Transverse colon (tissue), 4 donors: Measurements from ENCODE around the gene POLDIP3. TPM values are rescaled to one million over a fixed set of nuclear protein-coding genes. Genes with fewer than 3 reads are reported as not detected.
"Not testable (repeated sequence)": the region's sequence is repeated elsewhere in the genome, so short reads cannot be mapped to it uniquely, and the experiment has no call there.

Source experiments
- DNase-seq: peaks from one replicate; pipeline ENCODE4 v3.0.0-alpha.2; 2019
- H3K27ac ChIP-seq, 4 donors: fragments of 200-600 bp; sonication (generic); 2 replicates each; pipeline ENCODE4 v1.5.1; 2016 to 2018; ENCODE audit warnings: inconsistent platforms in 4 of 4
- H3K27me3 ChIP-seq: fragments of 200-600 bp; sonication (generic); 2 replicates; pipeline ENCODE4 v1.5.1; 2017; ENCODE audit warnings: inconsistent platforms
- H3K36me3 ChIP-seq, 4 donors: fragments of 200-600 bp; sonication (generic); 2 replicates each; pipeline ENCODE4 v1.5.1; 2017 to 2019; ENCODE audit warnings: inconsistent platforms in 4 of 4
- H3K4me1 ChIP-seq, 4 donors: fragments of 200-600 bp; sonication (generic); 2 replicates each; pipeline ENCODE4 v1.5.1; 2017 to 2020; ENCODE audit warnings: inconsistent platforms in 4 of 4
- H3K4me3 ChIP-seq, 4 donors: fragments of 200-600 bp; sonication (generic); 1 replicate in 1 of 4; 2 replicates in 3 of 4; pipeline versions ENCODE4 v1.5.1 to v1.6.1; 2017 to 2019; ENCODE audit warnings: inconsistent platforms in 4 of 4
- H3K9me3 ChIP-seq, 2 donors: fragments of 200-600 bp; sonication (generic); 2 replicates each; pipeline ENCODE4 v1.5.1; 2017 to 2019; ENCODE audit warnings: inconsistent platforms in 2 of 2
- CTCF ChIP-seq, 5 experiments: fragments of 200-600 bp in 3 of 5; fragments of 450-650 bp in 2 of 5; sonication (generic) in 3 of 5; IDR thresholded peaks; 1 replicate in 2 of 5; 2 replicates in 3 of 5; pipeline ENCODE4 v1.5.1; 2016 to 2017; ENCODE audit warnings: antibody characterized with exemption in 5 of 5, inconsistent platforms in 3 of 5, mild to moderate bottlenecking in 2 of 5, moderate library complexity in 1 of 5
- EP300 ChIP-seq: sonication (generic); formaldehyde crosslinking; IDR thresholded peaks from one replicate; pipeline ENCODE4 v1.6.1; 2017; ENCODE audit warnings: antibody characterized with exemption, low read depth
- POLR2A ChIP-seq: fragments of 450-650 bp; IDR thresholded peaks from one replicate; pipeline ENCODE4 v1.6.1; 2016; ENCODE audit warnings: antibody characterized with exemption, mild to moderate bottlenecking, moderate library complexity
- POLR2AphosphoS5 ChIP-seq, 3 donors: sonication (generic); formaldehyde crosslinking; IDR thresholded peaks; one replicate each; pipeline ENCODE4 v1.6.1; 2016; ENCODE audit warnings: antibody characterized with exemption in 3 of 3
- WGBS, 2 donors: methylation state at CpG; one replicate each; pipeline ENCODE4 v1.1.5; 2018; ENCODE audit warnings: low coverage in 1 of 2; 5-methylcytosine and 5-hydroxymethylcytosine counted together
- in situ Hi-C, 4 donors: fragments of 200-750 bp; cut with MboI; loops; one replicate each; pipeline versions ENCODE4 v1.15.0 to v1.15.1; 2017; ENCODE audit warnings: low sequenced_read_pairs in 3 of 4, low pct_ligation_motif_present in 1 of 4, low pct_unique_long_range_greater_than_20kb in 1 of 4
- intact Hi-C: fragments of 100-400 bp; cut with DNase I; formaldehyde crosslinking; loops from one replicate; pipeline ENCODE4 v1.15.1; 2023; ENCODE audit warnings: low total_unique reads
- total RNA-seq, 4 donors: library from RNA; depleted of rRNA; stranded (reverse); fragments of >200 nt; gene quantifications; one replicate each; pipeline ENCODE4 v1.1.0, GENCODE V29; 2016

Gene POLDIP3
- total RNA-seq, 4 donors from 2014 or later = 36.5 to 69.5 (median 45.2) TPM

GRCh38 chr22:42560381-42560780 lies 54.3 kb downstream of the POLDIP3 start:
- Histone ChIP-seq H3K9me3 (no peaks in the 10 kb centered on the region), H3K4me1 (peaks cover 0 to 10% (median 4%) of the 10 kb centered on the region in 4 donors), H3K27me3 (no peaks in the 10 kb centered on the region), H3K27ac (no peak overlapping the region), H3K36me3 (no peaks in the 10 kb centered on the region), H3K4me3 (no peak overlapping the region)
- intact Hi-C loops = no loop called here
- TF ChIP-seq EP300 (no peak), POLR2AphosphoS5 (IDR thresholded peaks at IDR 0.05) (no peak), POLR2A (no peak), CTCF (IDR thresholded peaks at IDR 0.05) (no peak)
- DNase-seq = no peak
- in situ Hi-C loops = no loop called here
- WGBS, 2 donors = 81 to 92% methylated on average over 2 to 8 of the region's 8 CpGs

- H3K4me3 ChIP-seq = peak within 1 kb of the TSS; percentile 28 to 47 (median 40)
- H3K27ac ChIP-seq = peak within 1 kb of the TSS; percentile 3 to 61 (median 28)
- H3K4me1 ChIP-seq = peaks cover 6 to 13% (median 8%) of the 10 kb centered on the region in 4 donors
- H3K9me3 ChIP-seq = no peaks in the 10 kb centered on the region
- 1% methylated on average over 42 of the region's 75 CpGs; no CpG with 5 or more reads in 1 of the 2 donors for WGBS, 2 donors
- H3K27me3 ChIP-seq = no peaks in the 10 kb centered on the region
- DNase-seq = peak; percentile 95
- TF ChIP-seq EP300 (no peak), CTCF (IDR thresholded peaks at IDR 0.05) (no peak), POLR2A (peak; percentile 68), POLR2AphosphoS5 (IDR thresholded peaks at IDR 0.05) (peak; percentile 61 to 74 (median 69))
- intact Hi-C loops = no loop called here
- in situ Hi-C loops = no loop called here
- no peaks in the 10 kb centered on the region for H3K36me3 ChIP-seq
Observed at GRCh38 chr22:42553475-42554361, 61.0 kb downstream of the POLDIP3 start, which contains the start of gene SERHL2. Gene SERHL2, plus strand, starts transcription at chr22:42553956. Its CDS starts 65 bp downstream, at chr22:42554021.

- H3K27me3 ChIP-seq, in situ Hi-C loops, H3K4me3 ChIP-seq, H3K9me3 ChIP-seq, DNase-seq, intact Hi-C loops, H3K36me3 ChIP-seq: not testable (repeated sequence)
- peak overlapping the region in 1 of 4 donors; percentile 53 for H3K27ac ChIP-seq
- H3K4me1 ChIP-seq = peaks cover 6 to 13% (median 8%) of the 10 kb centered on the region in 4 donors
- WGBS, 2 donors = 68 to 72% methylated on average over 6 of the region's 6 CpGs
- peak in 1 of 5 experiments; percentile 20 for TF ChIP-seq CTCF (IDR thresholded peaks at IDR 0.05)
Observed at GRCh38 chr22:42552294-42552647, 62.4 kb downstream of the POLDIP3 start.

GRCh38 chr22:42549331-42550060 lies 65.2 kb downstream of the POLDIP3 start:
- intact Hi-C loops = no loop called here
- no peak for DNase-seq
- WGBS, 2 donors = 82 to 89% methylated on average over 5 to 11 of the region's 11 CpGs

More at GRCh38 chr22:42549331-42550060, 65.2 kb downstream of the POLDIP3 start:
- Histone ChIP-seq H3K9me3 (no peaks in the 10 kb centered on the region), H3K4me1 (peaks cover 6 to 13% (median 8%) of the 10 kb centered on the region in 4 donors), H3K36me3 (no peaks in the 10 kb centered on the region), H3K27me3 (no peaks in the 10 kb centered on the region), H3K27ac (no peak overlapping the region), H3K4me3 (no peak overlapping the region)
- no peak for TF ChIP-seq EP300
- TF ChIP-seq CTCF (IDR thresholded peaks at IDR 0.05) = no peak
- TF ChIP-seq POLR2A = no peak
- no peak for TF ChIP-seq POLR2AphosphoS5 (IDR thresholded peaks at IDR 0.05)
- in situ Hi-C loops = no loop called here
